GM10266 (cell line): ENCODE measurements around the gene SLC6A7.

Experiments used
- DNase-seq: peaks from one replicate; pipeline ENCODE4 v3.0.0; 2012; ENCODE audit errors: extremely low spot score
- TF ChIP-seq, protein P1 (sequence below): IDR thresholded peaks from 2 replicates; pipeline ENCODE4 v1.5.1; 2012; ENCODE audit warnings: mild to moderate bottlenecking, low read depth; ENCODE audit not compliant: control insufficient read depth, insufficient read depth; ENCODE audit errors: missing control alignments

Gene SLC6A7

DNA sequence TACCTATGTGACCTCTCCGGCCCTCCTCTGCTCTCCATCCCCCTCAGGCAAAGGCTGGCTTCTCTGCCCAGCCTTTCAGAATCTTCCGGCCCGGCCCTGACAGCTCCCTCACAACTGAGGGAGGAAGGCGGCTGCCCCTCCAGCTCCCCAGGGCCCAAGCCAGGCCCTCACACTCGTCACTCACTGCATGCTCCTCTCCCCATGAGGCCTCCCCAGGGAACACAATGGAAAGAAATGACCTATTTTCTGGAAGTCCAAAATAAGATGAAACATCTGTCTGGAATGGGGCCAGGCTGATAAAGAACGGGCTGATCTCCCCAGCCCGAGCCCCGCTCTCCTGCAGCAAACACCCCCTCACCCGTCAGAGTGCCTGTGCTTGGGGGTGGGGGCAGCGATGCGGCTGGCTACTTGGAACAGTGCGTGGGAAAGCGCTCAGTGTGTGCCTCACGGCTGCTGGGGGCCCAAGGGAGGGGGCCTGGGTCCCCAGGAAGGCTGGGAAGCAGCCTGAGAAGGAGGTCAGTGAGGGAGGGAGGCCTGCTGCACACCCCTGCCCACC lies 45.5 kb upstream of the SLC6A7 start:
- TF ChIP-seq, protein P1, sequence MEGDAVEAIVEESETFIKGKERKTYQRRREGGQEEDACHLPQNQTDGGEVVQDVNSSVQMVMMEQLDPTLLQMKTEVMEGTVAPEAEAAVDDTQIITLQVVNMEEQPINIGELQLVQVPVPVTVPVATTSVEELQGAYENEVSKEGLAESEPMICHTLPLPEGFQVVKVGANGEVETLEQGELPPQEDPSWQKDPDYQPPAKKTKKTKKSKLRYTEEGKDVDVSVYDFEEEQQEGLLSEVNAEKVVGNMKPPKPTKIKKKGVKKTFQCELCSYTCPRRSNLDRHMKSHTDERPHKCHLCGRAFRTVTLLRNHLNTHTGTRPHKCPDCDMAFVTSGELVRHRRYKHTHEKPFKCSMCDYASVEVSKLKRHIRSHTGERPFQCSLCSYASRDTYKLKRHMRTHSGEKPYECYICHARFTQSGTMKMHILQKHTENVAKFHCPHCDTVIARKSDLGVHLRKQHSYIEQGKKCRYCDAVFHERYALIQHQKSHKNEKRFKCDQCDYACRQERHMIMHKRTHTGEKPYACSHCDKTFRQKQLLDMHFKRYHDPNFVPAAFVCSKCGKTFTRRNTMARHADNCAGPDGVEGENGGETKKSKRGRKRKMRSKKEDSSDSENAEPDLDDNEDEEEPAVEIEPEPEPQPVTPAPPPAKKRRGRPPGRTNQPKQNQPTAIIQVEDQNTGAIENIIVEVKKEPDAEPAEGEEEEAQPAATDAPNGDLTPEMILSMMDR: no peak
- no peak for DNase-seq

DNA sequence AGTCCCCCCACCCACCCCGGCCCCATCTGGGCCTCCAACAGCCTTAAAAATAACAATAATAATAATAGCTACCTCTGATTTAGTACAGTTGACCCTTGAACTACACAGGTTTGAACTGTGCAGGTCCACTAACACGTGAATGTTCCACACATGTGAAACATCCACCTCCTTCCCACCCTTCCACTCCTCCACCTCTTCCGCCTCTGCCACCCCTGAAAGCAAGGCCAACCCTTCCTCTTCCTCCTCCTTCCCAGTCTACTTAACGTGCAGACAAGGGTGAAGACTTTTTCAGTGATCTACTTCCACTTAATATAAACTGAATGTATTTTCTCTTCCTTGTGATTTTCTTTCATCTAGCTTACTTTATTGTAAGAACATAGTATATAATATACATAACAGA lies 45.0 kb upstream of the SLC6A7 start:
- TF ChIP-seq, protein P1: no peak
- no peak for DNase-seq

DNA sequence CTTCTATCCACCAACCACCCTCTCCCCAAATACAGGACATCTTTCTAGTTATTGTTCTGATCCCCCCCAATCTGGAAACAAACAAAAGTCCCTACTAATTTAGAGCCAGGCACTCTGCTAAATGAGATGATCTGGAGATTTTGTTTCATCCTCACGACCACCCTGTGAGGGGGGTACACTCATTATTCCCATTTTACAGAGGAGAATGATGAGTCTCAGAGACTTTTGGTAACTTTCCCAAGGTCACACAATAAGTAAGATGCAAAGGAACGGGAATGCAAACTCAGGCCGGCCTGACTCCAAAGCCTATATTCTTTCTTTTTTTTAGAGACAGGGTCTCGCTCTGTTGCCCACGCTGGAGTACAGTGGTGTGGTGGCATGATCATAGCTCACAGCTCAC lies 43.6 kb upstream of the SLC6A7 start:
- no peak for DNase-seq
- TF ChIP-seq, protein P1: no peak

DNA sequence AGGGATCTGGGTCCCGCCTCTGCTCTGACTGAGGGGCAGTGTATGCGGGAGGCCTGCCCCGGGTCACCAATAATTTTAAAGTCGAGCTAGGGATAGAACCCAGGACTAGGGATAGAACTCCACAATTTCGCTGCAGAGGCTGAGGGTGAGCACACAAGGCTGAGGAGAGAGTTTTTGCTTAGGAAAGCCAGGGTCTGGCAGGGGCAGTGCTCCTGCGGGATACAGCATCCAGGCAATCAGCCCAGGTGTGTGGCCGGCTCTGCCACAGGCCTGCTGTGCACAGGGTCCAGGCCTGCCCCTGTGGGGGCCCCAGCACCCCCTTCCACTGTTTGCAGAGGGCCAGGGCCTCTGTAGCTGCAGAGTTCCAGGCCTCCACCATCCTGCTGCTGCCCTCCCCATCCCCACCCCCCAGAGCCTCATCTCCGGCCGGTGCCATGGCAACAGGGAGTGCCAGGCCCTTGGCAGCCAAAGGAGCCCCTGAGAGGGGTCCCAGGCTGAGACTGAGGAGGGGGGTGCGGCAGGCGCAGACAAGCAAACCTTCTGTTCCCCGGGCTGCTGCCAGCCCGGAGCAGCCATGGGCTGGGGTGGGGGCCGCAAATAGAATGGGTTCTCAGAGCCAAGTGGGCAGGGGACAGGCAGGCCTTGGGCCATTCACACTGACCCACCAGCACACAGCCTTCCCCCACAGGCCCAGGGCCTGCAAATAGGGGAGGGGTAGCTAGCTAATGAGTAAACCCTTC lies 42.8 kb upstream of the SLC6A7 start:
- no peak for DNase-seq
- TF ChIP-seq, protein P1: no peak

DNA sequence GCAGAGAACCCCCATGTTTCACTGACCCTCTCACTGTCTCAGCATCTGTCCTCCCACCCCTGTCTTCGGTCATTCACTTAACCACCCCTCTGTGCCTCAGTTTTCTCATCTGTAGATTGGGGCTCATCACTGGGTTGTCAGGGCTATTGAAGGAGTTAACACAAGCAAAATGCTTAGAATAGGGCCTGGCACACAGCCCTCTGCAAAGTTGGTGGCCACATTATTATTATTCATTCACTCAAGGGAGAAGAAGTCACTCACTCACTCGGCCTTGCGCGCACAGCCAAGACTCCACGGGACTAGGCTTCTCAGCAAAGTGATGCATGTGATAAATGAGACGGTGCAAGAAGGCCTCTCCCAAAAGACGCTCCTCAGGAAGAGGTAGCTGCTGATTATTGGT lies 42.2 kb upstream of the SLC6A7 start:
- TF ChIP-seq, protein P1: no peak
- DNase-seq: no peak

DNA sequence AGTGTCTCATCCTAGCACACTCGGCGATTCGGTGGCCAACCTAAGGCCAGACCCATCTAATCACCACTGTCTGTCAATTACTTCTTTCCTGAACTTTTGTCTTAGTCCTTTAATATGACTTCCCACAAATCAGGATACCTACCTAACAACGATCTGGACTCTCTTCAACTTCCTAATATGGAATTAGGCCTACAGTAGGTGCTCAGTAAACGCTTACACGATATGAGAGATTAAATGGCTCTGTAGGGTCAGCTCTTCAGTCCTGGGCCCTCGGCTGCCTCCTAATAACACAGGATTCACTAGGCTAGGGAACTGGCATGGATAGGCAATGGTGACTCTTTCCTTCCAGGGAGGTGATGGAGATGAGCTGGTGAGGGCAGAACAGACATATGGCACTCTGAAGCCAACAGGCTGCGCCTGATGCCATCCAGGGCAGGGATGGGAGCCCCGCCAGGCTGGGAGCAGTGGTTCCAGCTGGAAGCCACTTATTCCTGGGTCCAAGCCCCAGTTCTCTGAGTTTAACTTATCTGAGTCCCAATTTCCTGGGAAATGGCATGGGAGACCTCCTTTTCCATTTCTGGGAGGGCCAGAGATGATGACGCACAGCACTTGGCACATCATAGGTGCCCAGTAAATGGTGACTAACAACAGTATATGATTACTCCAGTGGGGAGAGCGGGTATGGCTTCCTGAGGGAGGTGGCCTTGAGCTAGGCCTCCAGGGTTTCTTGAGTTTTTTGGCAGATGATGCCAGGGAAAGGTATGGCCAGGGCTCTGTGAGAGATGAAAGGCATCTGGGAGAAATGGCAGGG lies 41.5 kb upstream of the SLC6A7 start:
- DNase-seq: no peak
- TF ChIP-seq, protein P1: no peak
